NCI-H146 treated with DMSO at 0.1 percent for 48 hours (cell line): ENCODE measurements around the gene FSIP1.

Source experiments
- DNase-seq: peaks from one replicate; lab custom pipeline; 2025; ENCODE audit not compliant: unreplicated experiment; lab: John Stamatoyannopoulos, UW

Gene FSIP1

DNA sequence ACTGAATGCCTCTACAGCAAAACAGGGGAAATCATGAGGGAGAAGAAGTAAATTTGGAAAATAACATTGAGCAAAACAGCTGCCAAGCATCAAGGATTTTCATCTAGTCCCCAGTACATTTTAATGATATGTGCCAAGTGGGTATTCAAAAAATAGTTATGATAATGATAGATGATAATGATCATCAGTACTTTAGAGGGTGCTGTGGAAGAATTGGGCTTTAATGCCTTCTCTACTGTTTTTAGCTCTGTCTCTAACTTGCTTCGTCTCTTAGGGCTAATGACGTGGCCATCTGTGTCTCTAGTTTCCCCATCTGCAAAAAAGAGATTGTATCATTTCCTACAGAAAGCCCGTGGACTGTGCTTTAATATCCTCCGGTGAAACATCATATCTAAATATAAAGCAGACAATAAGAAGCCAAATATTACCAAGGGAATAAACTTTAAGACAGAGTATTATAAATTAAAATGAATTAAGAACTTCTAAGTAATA lies 10.2 kb upstream of the FSIP1 start:
- no peak for DNase-seq

DNA sequence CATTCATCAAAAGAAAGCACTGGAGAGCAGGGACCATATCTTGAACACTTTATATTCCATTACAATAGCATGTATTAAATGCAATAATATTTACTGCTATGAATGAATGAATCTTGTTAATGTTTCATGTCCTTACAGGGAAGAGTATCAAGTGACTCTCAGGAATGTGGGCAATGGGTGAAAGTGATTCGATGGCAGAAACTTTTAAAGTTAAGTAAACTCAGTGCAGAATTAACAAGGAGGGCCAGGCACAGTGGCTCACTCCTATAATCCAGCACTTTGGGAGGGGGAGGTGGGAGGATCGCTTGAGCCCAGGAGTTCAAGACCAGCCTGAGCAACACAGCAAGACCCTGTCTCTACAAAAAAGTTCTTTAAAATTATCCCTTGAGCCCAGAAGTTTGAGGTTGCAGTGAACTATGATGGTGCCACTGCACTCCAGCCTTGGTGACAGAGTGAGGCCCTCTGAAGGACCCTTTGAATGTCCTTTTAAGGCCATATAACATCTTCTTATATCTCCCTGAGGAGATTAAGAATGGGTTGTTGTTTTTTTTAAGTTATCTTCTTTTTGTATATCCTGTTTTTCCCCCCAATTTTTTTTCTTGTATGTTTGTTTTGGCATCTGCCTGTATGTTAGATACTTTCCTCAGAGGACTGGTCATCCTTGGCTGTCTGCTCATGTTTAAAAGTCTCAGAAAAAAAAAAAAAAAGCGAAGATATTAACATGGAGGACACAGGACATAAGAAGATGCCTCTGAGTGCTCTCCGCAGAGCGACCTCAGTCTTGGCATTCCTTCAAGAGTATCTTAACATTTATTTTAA lies 9.6 kb upstream of the FSIP1 start:
- DNase-seq: no peak

GRCh38 chr15:39789736-39790135 lies 7.1 kb upstream of the FSIP1 start:
- DNase-seq: no peak

DNA sequence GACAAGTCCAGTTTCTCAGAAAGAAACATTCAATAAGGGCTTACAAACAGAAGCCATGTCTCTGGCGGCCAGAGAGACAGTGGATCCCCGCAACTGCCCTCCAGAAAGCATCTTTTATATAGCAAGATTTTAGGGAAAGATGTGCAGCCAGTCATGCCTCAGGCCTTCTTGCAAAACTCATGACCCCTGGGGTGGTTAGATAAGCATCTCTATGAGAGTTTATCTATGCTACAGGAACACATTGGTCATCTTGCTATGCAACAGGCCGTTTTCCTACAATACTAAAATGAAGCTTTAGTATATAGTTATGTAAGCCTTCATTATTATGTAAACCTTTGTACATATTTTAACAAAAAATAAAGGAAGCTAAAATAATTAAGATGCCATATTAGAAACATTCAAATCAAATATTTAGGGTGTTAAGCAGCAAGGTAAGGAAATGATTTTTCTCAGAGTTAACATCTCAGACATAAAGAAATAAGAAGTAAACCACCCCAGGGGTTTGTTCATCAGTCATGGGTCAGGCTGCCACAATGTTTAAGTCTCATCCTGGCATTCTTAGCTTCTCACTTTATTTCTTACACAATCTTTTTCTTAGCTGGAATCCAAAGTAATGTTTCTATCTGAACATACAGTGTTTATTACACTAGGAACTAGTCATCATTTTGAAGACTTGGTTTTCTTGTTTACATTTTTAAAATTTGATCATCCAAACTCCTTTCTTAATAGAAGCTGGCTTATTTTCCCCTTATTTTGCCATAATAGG lies 6.3 kb upstream of the FSIP1 start:
- DNase-seq: no peak

DNA sequence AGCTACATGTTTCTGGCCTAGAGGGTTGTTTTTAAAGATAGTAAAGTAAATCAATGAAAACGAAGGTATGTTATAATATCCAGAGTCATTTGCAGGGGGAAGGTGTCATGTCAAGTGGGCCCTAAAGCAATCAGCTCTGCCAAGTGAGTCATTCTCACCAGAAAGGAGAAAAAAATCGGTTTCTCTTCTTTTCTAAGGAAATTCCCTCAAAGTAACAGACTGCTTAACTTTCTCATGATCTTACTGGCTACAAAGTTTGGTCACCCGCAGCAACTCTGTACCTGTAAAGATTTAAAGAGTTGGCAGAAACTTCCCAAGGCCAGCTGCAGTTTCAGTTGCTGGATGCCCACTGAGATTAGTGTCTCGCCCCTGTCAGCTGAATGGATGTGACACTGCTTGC lies 5.5 kb upstream of the FSIP1 start:
- no peak for DNase-seq

- no peak for DNase-seq
Observed at GRCh38 chr15:39787479-39787878, 4.8 kb upstream of the FSIP1 start.

DNA sequence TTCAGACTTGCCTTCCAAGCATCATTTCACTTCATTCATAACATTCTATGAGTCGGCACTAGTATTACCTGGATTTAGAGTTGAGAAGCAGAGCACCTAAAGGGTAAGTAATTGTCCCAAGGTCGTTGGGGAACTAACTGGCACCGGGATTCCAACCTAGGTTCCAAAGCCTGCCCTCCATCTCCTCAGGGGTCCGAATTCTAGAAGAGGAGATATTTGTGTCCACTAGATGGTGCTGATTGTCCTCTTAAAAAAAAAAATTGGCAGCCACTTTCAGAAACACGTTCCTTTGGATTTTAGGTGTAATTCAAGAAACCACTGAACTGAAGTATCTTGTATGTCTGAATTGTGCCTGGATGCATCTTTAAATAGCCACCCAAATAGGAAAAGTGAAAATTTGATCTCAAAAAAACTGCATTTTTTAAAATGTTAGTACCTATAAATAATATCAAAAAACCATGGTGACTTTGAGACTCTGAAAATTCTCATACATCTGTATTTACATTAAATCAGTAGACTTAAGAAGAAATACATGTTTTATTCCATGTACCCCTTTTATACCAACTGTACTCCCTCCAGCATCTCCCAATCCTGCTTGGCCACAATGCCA lies 3.9 kb upstream of the FSIP1 start:
- peak; percentile 11 for DNase-seq

- no peak for DNase-seq
Observed at GRCh38 chr15:39785841-39786240, 3.2 kb upstream of the FSIP1 start.

DNA sequence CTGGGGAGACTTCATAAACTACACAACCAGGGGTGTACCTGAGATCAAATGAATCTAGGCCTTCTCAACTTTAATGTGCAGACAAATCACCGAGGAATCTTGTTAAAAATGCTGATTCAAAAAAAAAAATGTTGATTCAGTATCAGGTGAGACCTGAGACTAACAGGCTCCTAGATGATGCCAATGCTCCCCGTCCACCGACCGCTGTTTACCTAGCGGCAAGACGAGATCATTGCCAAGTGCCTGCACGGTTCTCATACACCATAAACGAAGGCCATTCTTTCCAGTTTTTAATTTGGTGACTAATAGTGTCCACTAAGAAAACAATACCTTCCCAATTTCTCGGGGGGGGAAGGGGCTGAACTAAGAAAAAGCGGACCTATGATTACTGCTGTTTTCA lies 2.5 kb upstream of the FSIP1 start:
- no peak for DNase-seq

DNA sequence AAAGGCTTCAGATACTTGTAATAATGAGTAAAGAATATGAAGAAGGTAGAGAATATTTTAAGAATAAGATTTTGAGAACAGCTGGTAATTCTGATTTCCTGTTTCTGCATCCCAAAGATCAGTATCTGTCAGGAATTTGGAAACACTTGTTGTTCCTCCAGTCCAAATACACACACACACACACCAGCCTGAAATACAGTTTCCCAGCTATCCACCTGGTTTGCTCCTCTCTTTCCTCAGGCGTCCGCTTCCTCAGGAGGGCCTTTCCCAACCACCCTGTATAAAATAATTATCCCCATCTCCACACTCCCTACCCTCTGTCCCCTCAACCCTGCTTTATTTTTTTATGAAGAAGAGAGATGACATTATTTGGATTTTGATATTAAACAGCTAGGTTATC lies 2.0 kb upstream of the FSIP1 start:
- no peak for DNase-seq

GRCh38 chr15:39784125-39784524 lies 1.5 kb upstream of the FSIP1 start:
- DNase-seq: no peak

DNA sequence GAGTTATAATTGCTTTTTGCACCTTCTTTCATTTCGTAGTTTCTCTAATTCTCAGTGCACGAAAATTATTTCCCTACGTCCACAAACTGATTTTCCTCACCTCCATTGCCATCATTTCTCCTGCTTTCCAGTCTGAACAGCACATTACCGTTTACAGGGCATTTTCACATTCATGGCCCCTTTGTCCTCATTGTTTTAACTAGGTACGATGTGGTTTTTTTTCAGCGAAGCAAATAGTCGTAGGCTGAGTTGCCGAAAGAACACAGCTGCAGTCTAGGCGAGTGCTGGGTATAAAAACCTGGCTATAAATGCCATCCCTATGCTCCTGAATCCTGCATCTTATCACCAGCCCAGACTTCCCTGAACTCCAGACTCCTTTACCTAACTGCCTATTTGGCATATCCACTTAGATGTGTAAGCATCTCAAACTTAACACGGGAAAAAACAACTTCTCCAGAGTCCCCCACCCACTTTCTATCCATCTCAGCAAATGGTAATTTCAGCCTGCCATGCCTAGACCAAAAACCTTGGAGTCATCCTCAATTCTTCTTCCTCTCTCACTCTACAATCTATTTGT lies 691 bp upstream of the FSIP1 start:
- DNase-seq: no peak

DNA sequence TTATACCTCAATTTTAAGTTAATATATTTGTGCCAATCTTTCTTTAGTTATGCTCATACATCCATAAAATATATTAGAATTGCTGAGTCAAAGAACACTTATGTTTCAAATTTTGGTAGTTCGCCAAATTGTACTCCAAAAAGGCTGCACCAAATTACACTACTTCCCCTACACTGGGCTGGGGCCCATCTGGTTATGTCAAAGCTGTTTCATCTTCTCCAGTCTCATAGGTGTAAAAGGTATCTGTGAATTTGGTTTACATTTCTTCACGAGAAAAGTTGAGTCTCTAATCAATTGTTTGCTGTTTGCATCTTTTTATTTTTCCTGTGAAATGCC lies 706 bp downstream of the FSIP1 start:
- no peak for DNase-seq

DNA sequence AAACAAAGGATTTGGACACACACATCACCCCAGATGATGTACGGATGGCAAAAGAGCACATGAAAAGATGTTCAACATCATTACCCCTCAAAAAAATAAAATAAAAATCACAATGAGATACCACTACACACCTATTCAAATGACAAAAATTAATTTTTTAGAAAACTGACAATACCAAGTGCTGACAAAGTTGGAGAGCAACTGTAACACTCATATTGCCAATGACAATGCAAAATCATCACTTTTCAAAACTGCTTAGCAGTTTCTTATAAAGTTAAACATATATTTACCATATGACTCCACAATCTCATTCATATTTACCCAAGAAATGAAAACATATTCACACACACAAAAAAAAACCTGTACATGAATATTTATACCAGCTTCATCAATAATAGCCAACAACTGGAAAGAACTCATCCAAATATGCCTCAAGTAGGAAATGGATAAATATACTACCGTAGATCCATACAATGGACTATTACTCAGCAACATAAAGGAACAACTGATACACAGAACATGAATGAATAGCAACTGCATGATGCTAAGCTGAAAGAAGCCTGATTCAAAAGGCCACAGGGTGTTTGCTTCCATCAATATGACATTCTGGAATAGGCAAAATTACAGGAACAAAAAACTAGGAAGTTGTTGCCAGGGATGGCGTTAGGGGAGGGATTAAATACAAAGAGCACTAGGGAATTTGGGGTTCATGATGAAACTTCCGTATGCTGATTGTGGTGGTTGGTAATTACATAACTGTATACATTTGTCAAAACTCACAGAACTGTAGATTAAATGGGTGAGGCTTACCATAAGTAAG lies 1.3 kb downstream of the FSIP1 start:
- DNase-seq: no peak

DNA sequence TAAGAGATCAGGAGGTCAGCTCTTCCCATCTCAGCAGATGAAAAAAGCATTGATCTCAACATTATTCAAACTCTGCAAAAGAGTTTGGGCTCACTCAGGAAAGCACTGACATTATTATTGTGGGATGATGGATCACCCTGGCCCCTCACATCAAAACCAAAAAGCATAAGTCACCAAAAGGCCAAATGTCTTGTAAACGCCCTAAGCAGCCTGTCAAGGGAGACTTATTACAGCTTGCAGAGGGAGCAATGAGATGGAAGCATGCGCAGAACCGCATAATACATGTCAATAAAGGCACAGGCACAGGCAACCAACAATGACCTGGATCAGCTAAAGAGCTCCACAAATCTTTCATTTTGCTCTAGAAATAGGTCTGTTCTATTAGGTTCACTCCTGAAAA lies 4.6 kb downstream of the FSIP1 start:
- DNase-seq: peak; percentile 1

DNA sequence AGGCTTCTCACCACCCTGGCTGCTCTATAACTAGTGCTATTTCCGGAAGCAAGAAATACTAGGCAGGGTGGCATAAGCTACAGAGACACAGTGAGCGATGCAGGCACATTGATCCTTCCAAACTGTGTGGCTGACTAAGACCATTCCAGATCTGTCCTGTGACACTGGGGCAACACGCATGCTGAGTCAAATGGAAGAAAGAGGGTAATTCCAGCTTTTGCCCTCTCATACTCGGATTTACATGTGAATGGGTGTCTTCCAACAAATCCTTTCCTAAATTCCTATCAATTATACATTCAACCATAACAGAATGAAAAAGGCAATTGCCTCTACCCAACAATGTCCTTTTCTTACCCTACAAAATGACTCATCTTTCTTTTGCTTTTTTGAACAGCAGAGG lies 5.1 kb downstream of the FSIP1 start:
- no peak for DNase-seq

- no peak for DNase-seq
Observed at GRCh38 chr15:39776068-39776467, 6.6 kb downstream of the FSIP1 start.

DNA sequence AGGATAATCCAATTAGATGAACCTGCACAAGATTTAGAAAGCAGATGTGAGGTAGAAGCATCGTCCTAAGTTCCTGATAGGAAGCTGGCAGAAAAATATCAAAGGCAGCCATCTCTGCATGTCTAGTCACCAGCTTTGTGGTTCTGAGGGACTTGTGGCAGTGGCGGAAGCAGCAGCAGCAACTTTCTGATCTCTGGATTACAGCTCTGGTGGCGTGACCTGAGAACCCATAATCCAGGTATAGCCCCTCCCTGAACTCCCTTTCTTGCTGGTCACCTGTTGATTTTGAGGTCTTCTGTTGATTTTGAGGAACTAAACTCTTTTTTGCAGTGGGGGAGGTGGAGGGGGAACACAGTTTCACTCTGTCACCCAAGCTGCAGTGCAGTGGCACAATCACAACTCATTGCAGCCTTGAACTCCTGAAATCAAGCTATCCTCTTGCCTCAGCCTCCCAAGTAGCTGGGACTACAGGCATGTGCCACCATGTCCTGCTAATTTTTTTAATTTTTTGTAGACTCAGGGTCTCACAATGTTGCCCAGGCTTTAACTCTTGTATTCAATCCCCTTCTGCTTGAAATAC lies 7.9 kb downstream of the FSIP1 start:
- no peak for DNase-seq

- DNase-seq: no peak
Observed at GRCh38 chr15:39770748-39771689, 11.6 kb downstream of the FSIP1 start.
